K562 (cell line): ENCODE measurements around the gene VEZF1. TPM values are rescaled to one million over a fixed set of nuclear protein-coding genes. Genes with fewer than 3 reads are reported as not detected.

Source experiments
- ATAC-seq: fragments of 200-7000 bp; cut with Tn5 transposase; 3 replicates; pipeline ENCODE4 v1.9.1; 2020; ENCODE audit warnings: moderate library complexity
- BruUV-seq: library from RNA; stranded (reverse); fragments of 400-500 nt; replicated peaks from 2 replicates; lab custom pipeline; 2021; lab: Mats Ljungman, UMichigan
- CTCF ChIA-PET: fragments of 300-600 bp; formaldehyde crosslinking; extraction: SDS; loops from one replicate; lab custom pipeline; 2021; ENCODE audit warnings: low intra/inter-chr PET ratio; lab: Yijun Ruan, JAX
- POLR2A ChIA-PET: fragments of 300-600, 350-650 bp; sonication (Branson Sonifier 250); formaldehyde crosslinking; extraction: SDS; loops from one replicate; lab custom pipeline; 2021; ENCODE audit warnings: antibody characterized with exemption, inconsistent platforms; lab: Yijun Ruan, JAX
- DNase-seq, 4 experiments: peaks; one replicate each; pipeline versions ENCODE4 v3.0.0 to v3.0.0-alpha.2; 2011 to 2018; ENCODE audit warnings: low spot score in 3 of 4, mixed read lengths in 3 of 4; ENCODE audit errors: extremely low read depth in 1 of 4
- FAIRE-seq: peaks from 2 replicates; lab custom pipeline; 2011; peaks lifted over from hg19 to GRCh38; lab: Jason Lieb, UNC
- H2AFZ ChIP-seq: 2 replicates; pipeline ENCODE4 v1.6.0; 2011; ENCODE audit warnings: low read depth, low read length, control low read depth, inconsistent platforms
- H3K27ac ChIP-seq: fragments of 200-600 bp; 3 replicates; pipeline ENCODE4 v1.8.0; 2011; ENCODE audit warnings: low read depth, mild to moderate bottlenecking, control low read depth, inconsistent platforms, low read length, moderate library complexity, mixed read lengths; ENCODE audit errors: extremely low read depth
- H3K27me3 ChIP-seq, 2 experiments: fragments of 300-600 bp in 1 of 2; 2 replicates in 1 of 2; 3 replicates in 1 of 2; pipeline versions ENCODE4 v1.6.0 to v1.8.0; 2011; ENCODE audit warnings: inconsistent platforms in 2 of 2, low read length in 2 of 2, mild to moderate bottlenecking in 1 of 2, mixed read lengths in 1 of 2, moderate library complexity in 1 of 2; ENCODE audit not compliant: control insufficient read depth in 2 of 2, insufficient read depth in 2 of 2
- H3K36me3 ChIP-seq: fragments of 300-600 bp; 3 replicates; pipeline ENCODE4 v1.8.0; 2011; ENCODE audit warnings: mild to moderate bottlenecking, low read length, inconsistent platforms; ENCODE audit not compliant: control insufficient read depth, insufficient read depth
- H3K4me1 ChIP-seq, 2 experiments: fragments of 200-600 bp in 1 of 2; replicated peaks in 1 of 2; 2 replicates in 1 of 2; 3 replicates in 1 of 2; pipeline versions ENCODE4 v1.5.1 to v1.8.0; 2011; ENCODE audit warnings: inconsistent platforms in 2 of 2, low read length in 2 of 2, mild to moderate bottlenecking in 1 of 2, mixed read lengths in 1 of 2, moderate library complexity in 1 of 2; ENCODE audit not compliant: control insufficient read depth in 2 of 2, insufficient read depth in 2 of 2
- H3K4me2 ChIP-seq: 2 replicates; pipeline ENCODE4 v1.6.1; 2011; ENCODE audit warnings: low read length, control low read depth, inconsistent platforms, mixed read lengths; ENCODE audit not compliant: insufficient read depth
- H3K4me3 ChIP-seq: fragments of 200-600 bp; sonication (generic), shearing (Covaris generic); 2 replicates; pipeline ENCODE4 v1.5.1; 2016; ENCODE audit warnings: control low read depth, inconsistent platforms
- H3K79me2 ChIP-seq: fragments of 200-600 bp; 3 replicates; pipeline ENCODE4 v1.8.0; 2011; ENCODE audit warnings: low read length, inconsistent platforms; ENCODE audit not compliant: control insufficient read depth, insufficient read depth
- H3K9ac ChIP-seq, 2 experiments: 2 replicates each; pipeline versions ENCODE4 v1.6.0 to v1.6.1; 2011; ENCODE audit warnings: low read depth in 2 of 2, low read length in 2 of 2, control low read depth in 1 of 2, inconsistent platforms in 1 of 2, mild to moderate bottlenecking in 1 of 2, mixed read lengths in 1 of 2; ENCODE audit not compliant: insufficient read depth in 1 of 2
- H3K9me1 ChIP-seq: one replicate; pipeline ENCODE4 v1.6.0; 2011; ENCODE audit warnings: inconsistent platforms, mild to moderate bottlenecking, low read length, moderate library complexity; ENCODE audit not compliant: control insufficient read depth, insufficient read depth
- H3K9me3 ChIP-seq: replicated peaks from 2 replicates; pipeline ENCODE4 v1.5.1; 2011; ENCODE audit warnings: low read depth, low read length, inconsistent platforms; ENCODE audit not compliant: control insufficient read depth, insufficient read depth
- H4K20me1 ChIP-seq: replicated peaks from 2 replicates; pipeline ENCODE4 v1.6.1; 2011; ENCODE audit warnings: low read length, inconsistent platforms, mixed read lengths; ENCODE audit not compliant: control insufficient read depth, insufficient read depth
- FOXM1 ChIP-seq, 2 experiments: fragments of 450-650 bp in 1 of 2; sonication (generic) in 1 of 2; formaldehyde crosslinking in 1 of 2; IDR thresholded peaks; 2 replicates each; pipeline versions ENCODE4 v1.6.1 to v1.9.0; 2017 to 2022; ENCODE audit warnings: low read depth in 2 of 2, mild to moderate bottlenecking in 2 of 2, missing genetic modification reagents in 1 of 2, moderate library complexity in 1 of 2
- HDAC2 ChIP-seq: fragments of 450-650 bp; IDR thresholded peaks from 2 replicates; pipeline ENCODE4 v1.6.1; 2016; ENCODE audit warnings: mild to moderate bottlenecking
- MAFK ChIP-seq: IDR thresholded peaks from 2 replicates; pipeline ENCODE4 v1.6.1; 2011; ENCODE audit warnings: low read length, improper control_type of control experiment
- NR2C2 ChIP-seq, 2 experiments: fragments of 200-800 bp in 1 of 2; sonication (Bioruptor generic) in 1 of 2; sonication (generic) in 1 of 2; formaldehyde crosslinking in 1 of 2; IDR thresholded peaks; 2 replicates each; pipeline versions ENCODE4 v1.6.1 to v1.8.0; 2016 to 2022; ENCODE audit warnings: mild to moderate bottlenecking in 1 of 2, missing compliant biosample characterization in 1 of 2, missing genetic modification characterization in 1 of 2, missing genetic modification reagents in 1 of 2
- SMARCC2 ChIP-seq: fragments of 450-650 bp; IDR thresholded peaks from 2 replicates; pipeline ENCODE4 v1.6.1; 2017; ENCODE audit warnings: antibody characterized with exemption, moderate library complexity, mild to moderate bottlenecking, low read depth
- TARDBP ChIP-seq: fragments of 450-650 bp; IDR thresholded peaks from 2 replicates; pipeline ENCODE4 v1.6.1; 2016
- TBL1XR1 ChIP-seq, 2 experiments: IDR thresholded peaks; 2 replicates each; pipeline ENCODE4 v1.6.1; 2012; ENCODE audit warnings: improper control_type of control experiment in 2 of 2, low read length in 2 of 2, mild to moderate bottlenecking in 1 of 2
- TRIM28 ChIP-seq: fragments of 450-650 bp; IDR thresholded peaks from 2 replicates; pipeline ENCODE4 v1.6.1; 2017
- ZFP30 ChIP-seq: fragments of 250-450 bp; sonication (Bioruptor Pico); IDR thresholded peaks from 2 replicates; pipeline ENCODE4 v1.8.0; 2022; ENCODE audit warnings: moderate library complexity, mild to moderate bottlenecking, inconsistent platforms, borderline replicate concordance
- ZNF444 ChIP-seq: fragments of 250-450 bp; sonication (Bioruptor Pico); IDR thresholded peaks from 2 replicates; pipeline ENCODE4 v1.4.0; 2020; ENCODE audit warnings: mild to moderate bottlenecking, moderate library complexity
- WGBS: fragments of 100-300 bp; shearing (Covaris generic); methylation state at CpG from one replicate; pipeline ENCODE4 v1.1.6; 2016; ENCODE audit warnings: low coverage, mixed read lengths; ENCODE audit not compliant: insufficient coverage; ENCODE audit errors: missing lambda C conversion rate; 5-methylcytosine and 5-hydroxymethylcytosine counted together
- in situ Hi-C: fragments of 300-500 bp; cut with MboI; formaldehyde crosslinking; loops from 4 replicates; pipeline ENCODE4 v1.15.0; 2018; ENCODE audit warnings: inconsistent platforms, mixed read lengths
- intact Hi-C: fragments of 100-400 bp; cut with micrococcal nuclease; formaldehyde crosslinking; loops from 2 replicates; pipeline ENCODE4 v1.14.2; 2022
- polyA plus RNA-seq, 8 experiments: library from polyadenylated mRNA; depleted of rRNA in 4 of 8; stranded (reverse) in 5 of 8; unstranded in 3 of 8; fragments of >200 nt; fragmentation: Nextera tagmentation in 2 of 8; fragmentation: Illumina TruSeq in 1 of 8; extraction: Ambion mirVana in 2 of 8; extraction: Trizol in 1 of 8; gene quantifications; 2 replicates each; pipeline versions ENCODE4 v1.2.1 to v1.2.3, GENCODE V29; 2011 to 2014; ENCODE audit warnings: inconsistent platforms in 1 of 8, missing spikeins in 1 of 8
- total RNA-seq, 7 experiments: library from RNA; depleted of rRNA in 6 of 7; stranded (reverse); fragments of >200 nt in 6 of 7; fragmentation: Illumina TruSeq in 2 of 7; extraction: Trizol in 2 of 7; gene quantifications; 2 replicates each; pipeline versions ENCODE4 v1.2.1 to v1.2.3, GENCODE V29; 2011 to 2021; ENCODE audit warnings: low replicate concordance in 1 of 7
- TF ChIP-seq, protein P1 (sequence below): sonication (generic); formaldehyde crosslinking; IDR thresholded peaks from 2 replicates; pipeline ENCODE4 v1.8.0; 2023; ENCODE audit warnings: missing genetic modification reagents, mild to moderate bottlenecking, borderline replicate concordance
- TF ChIP-seq, protein P2 (sequence below): fragments of 250-450 bp; sonication (Bioruptor Pico); IDR thresholded peaks from 2 replicates; pipeline ENCODE4 v1.4.0; 2020; ENCODE audit warnings: mild to moderate bottlenecking
- TF ChIP-seq, protein P3 (sequence below): fragments of 450-650 bp; IDR thresholded peaks from 2 replicates; pipeline ENCODE4 v1.6.1; 2016; ENCODE audit warnings: low read depth, mild to moderate bottlenecking, moderate library complexity

Gene VEZF1
- total and polyA plus RNA-seq, 9 of the 15 experiments (the other 6 are each of a cell fraction or from before 2014, with no cell fraction given), result 9.5 to 33.4 (median 22.1) TPM

DNA sequence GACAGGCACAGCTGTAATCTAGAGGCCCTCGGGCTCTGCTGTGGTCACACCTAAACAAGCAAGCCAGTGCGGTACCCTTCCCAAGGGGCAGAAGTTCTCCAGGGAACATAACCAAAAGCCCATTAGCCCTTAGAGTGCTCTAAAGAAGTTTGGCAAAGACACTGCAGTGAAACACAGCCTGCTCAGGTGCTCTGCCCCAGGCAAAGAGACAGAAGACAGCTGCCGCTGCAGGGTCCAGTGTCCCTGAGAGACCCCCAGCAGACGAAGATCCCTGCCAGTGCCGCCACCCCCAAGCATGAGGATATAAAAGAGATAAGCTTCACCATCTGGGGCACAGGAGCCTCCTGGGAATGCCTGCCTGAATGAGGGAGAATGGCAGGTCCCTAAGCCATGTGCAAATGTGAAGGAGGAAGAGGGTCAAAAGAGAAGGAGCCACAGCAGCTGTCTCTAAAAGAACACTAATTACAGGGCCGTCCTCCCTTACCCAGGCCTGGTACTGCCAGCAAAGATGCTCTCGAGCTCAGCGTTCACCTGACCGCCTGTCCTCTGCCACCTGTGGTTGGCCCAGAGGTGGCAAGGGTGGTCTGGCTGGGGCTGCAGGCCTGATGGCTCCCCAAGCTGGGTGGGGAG lies 62.6 kb downstream of the VEZF1 start (continued):
- TF ChIP-seq, protein P1, sequence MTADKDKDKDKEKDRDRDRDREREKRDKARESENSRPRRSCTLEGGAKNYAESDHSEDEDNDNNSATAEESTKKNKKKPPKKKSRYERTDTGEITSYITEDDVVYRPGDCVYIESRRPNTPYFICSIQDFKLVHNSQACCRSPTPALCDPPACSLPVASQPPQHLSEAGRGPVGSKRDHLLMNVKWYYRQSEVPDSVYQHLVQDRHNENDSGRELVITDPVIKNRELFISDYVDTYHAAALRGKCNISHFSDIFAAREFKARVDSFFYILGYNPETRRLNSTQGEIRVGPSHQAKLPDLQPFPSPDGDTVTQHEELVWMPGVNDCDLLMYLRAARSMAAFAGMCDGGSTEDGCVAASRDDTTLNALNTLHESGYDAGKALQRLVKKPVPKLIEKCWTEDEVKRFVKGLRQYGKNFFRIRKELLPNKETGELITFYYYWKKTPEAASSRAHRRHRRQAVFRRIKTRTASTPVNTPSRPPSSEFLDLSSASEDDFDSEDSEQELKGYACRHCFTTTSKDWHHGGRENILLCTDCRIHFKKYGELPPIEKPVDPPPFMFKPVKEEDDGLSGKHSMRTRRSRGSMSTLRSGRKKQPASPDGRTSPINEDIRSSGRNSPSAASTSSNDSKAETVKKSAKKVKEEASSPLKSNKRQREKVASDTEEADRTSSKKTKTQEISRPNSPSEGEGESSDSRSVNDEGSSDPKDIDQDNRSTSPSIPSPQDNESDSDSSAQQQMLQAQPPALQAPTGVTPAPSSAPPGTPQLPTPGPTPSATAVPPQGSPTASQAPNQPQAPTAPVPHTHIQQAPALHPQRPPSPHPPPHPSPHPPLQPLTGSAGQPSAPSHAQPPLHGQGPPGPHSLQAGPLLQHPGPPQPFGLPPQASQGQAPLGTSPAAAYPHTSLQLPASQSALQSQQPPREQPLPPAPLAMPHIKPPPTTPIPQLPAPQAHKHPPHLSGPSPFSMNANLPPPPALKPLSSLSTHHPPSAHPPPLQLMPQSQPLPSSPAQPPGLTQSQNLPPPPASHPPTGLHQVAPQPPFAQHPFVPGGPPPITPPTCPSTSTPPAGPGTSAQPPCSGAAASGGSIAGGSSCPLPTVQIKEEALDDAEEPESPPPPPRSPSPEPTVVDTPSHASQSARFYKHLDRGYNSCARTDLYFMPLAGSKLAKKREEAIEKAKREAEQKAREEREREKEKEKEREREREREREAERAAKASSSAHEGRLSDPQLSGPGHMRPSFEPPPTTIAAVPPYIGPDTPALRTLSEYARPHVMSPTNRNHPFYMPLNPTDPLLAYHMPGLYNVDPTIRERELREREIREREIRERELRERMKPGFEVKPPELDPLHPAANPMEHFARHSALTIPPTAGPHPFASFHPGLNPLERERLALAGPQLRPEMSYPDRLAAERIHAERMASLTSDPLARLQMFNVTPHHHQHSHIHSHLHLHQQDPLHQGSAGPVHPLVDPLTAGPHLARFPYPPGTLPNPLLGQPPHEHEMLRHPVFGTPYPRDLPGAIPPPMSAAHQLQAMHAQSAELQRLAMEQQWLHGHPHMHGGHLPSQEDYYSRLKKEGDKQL (CRISPR knock-in tag), result no peak

DNA sequence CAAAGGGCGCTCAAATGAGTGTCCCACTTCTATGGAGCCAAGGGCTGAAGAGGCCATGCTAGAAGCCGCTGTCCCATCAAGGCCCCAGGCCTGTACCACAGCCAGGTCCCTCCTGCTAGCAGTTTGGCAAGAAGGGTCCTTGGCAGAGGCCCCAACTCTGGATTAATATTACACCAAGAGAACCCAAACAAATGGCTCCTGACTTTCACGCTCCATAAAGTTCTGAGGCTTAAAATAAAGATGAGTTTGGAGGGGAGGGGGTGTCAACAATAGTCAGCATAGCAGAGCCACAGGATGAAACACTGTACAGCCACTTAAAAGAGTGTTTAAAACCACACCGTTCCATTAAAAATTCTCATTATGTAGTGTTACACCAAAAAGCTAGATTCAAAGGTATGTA lies 63.4 kb downstream of the VEZF1 start:
- FAIRE-seq (no peak), ATAC-seq (no peak), DNase-seq (no peak)
- POLR2A ChIA-PET, result interaction anchor here (1.0 to 1.1 kb wide), 2 partner anchors 9 to 10 kb away, joined by 4 read pairs; no protein-coding TSS in a partner anchor
- Histone ChIP-seq H3K9ac (no peak overlapping the region), H3K36me3 (no peaks in the 10 kb centered on the region), H3K9me3 (no peaks in the 10 kb centered on the region), H3K27ac (no peak overlapping the region), H4K20me1 (no peaks in the 10 kb centered on the region), H3K4me1 (no peaks in the 10 kb centered on the region), H3K9me1 (no peaks in the 10 kb centered on the region), H3K79me2 (no peaks in the 10 kb centered on the region), H3K4me3 (no peak overlapping the region), H3K27me3 (peaks cover 32 to 64% of the 10 kb centered on the region in 2 experiments), H2AFZ (no peak overlapping the region), H3K4me2 (no peak overlapping the region)
- CTCF ChIA-PET, result no interaction called here
- 23% methylated on average over 4 of the region's 4 CpGs for WGBS
- intact Hi-C loops (no loop called here), in situ Hi-C loops (no loop called here)
- BruUV-seq, result no TSS peak
- TF ChIP-seq HDAC2 (no peak), SMARCC2 (no peak), TARDBP (no peak), TRIM28 (no peak), FOXM1 (IDR thresholded peaks at IDR 0.05; ENCODE audit: low read depth) (no peak), FOXM1 (CRISPR knock-in tag; IDR thresholded peaks at IDR 0.05; ENCODE audit: low read depth) (no peak), MAFK (no peak), TBL1XR1 (IDR thresholded peaks at IDR 0.05; ENCODE audit: low read length in 2 of 2) (no peak), ZFP30 (CRISPR knock-in tag) (no peak), ZNF444 (CRISPR knock-in tag) (no peak), NR2C2 (CRISPR knock-in tag; IDR thresholded peaks at IDR 0.05) (no peak), NR2C2 (tag; IDR thresholded peaks at IDR 0.05) (no peak)
- TF ChIP-seq, protein P2, sequence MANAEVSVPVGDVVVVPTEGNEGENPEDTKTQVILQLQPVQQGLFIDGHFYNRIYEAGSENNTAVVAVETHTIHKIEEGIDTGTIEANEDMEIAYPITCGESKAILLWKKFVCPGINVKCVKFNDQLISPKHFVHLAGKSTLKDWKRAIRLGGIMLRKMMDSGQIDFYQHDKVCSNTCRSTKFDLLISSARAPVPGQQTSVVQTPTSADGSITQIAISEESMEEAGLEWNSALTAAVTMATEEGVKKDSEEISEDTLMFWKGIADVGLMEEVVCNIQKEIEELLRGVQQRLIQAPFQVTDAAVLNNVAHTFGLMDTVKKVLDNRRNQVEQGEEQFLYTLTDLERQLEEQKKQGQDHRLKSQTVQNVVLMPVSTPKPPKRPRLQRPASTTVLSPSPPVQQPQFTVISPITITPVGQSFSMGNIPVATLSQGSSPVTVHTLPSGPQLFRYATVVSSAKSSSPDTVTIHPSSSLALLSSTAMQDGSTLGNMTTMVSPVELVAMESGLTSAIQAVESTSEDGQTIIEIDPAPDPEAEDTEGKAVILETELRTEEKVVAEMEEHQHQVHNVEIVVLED (CRISPR knock-in tag), result no peak
- TF ChIP-seq, protein P3, sequence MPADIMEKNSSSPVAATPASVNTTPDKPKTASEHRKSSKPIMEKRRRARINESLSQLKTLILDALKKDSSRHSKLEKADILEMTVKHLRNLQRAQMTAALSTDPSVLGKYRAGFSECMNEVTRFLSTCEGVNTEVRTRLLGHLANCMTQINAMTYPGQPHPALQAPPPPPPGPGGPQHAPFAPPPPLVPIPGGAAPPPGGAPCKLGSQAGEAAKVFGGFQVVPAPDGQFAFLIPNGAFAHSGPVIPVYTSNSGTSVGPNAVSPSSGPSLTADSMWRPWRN, result no peak
